ENCODE data around the gene P2RX5. TPM values are rescaled to one million over a fixed set of nuclear protein-coding genes. Genes with fewer than 3 reads are reported as not detected.

Gene P2RX5
- total and polyA plus RNA-seq, 10 of the 15 experiments (the other 5 are each of a cell fraction or from before 2014, with no cell fraction given): 6.9 to 28.8 (median 19.5) TPM

DNA sequence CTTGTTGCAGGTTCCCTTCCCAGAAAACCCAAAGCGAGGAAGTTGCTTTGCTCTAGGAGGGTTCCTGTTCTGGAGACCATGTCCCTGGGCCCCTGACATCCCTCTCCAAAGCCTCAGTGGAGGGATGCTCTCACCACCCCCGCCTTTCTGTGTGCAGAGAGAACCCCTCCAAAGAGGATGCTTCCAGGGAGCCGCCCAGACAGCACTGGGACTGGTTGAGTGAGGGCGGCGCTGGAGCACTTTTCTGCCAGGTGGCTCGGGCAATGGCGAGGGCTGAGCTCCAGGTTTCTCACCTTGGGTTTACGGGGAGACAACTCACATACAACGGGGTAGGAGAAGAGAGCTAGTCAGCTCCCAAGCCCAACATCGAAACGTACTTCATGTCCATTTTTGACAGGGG is 20.1 kb downstream of the P2RX5 start (continued):
- TF ChIP-seq, protein P1, sequence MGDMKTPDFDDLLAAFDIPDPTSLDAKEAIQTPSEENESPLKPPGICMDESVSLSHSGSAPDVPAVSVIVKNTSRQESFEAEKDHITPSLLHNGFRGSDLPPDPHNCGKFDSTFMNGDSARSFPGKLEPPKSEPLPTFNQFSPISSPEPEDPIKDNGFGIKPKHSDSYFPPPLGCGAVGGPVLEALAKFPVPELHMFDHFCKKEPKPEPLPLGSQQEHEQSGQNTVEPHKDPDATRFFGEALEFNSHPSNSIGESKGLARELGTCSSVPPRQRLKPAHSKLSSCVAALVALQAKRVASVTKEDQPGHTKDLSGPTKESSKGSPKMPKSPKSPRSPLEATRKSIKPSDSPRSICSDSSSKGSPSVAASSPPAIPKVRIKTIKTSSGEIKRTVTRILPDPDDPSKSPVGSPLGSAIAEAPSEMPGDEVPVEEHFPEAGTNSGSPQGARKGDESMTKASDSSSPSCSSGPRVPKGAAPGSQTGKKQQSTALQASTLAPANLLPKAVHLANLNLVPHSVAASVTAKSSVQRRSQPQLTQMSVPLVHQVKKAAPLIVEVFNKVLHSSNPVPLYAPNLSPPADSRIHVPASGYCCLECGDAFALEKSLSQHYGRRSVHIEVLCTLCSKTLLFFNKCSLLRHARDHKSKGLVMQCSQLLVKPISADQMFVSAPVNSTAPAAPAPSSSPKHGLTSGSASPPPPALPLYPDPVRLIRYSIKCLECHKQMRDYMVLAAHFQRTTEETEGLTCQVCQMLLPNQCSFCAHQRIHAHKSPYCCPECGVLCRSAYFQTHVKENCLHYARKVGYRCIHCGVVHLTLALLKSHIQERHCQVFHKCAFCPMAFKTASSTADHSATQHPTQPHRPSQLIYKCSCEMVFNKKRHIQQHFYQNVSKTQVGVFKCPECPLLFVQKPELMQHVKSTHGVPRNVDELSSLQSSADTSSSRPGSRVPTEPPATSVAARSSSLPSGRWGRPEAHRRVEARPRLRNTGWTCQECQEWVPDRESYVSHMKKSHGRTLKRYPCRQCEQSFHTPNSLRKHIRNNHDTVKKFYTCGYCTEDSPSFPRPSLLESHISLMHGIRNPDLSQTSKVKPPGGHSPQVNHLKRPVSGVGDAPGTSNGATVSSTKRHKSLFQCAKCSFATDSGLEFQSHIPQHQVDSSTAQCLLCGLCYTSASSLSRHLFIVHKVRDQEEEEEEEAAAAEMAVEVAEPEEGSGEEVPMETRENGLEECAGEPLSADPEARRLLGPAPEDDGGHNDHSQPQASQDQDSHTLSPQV (IDR thresholded peaks at IDR 0.05): no peak
- no peak for TF ChIP-seq POLR2A (IDR thresholded peaks at IDR 0.05; ENCODE audit: low read depth, low read length)

DNA sequence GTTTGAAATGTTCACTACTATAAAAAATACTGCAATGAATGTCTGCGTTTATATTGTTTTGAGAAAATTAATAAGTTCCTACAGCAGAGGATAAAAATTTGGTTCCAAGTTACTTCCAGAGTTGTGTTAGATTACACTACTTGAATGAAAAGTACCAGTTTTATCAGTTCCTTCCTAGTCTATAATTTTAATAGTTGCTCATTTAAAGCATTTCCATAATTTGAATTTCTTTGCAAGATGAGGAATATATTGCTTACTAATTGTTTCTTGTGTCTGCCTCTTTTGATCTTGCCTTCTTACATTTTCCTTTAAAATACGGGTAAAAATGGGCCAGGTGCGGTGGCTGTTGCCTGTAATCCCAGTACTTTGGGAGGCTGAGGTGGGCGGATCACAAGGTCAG is 23.4 kb downstream of the P2RX5 start:
- H3K27ac ChIP-seq (ENCODE audit: control insufficient read depth, insufficient read depth): no peak overlapping the region
- no peak overlapping the region for H3K4me2 ChIP-seq (ENCODE audit: control insufficient read depth, insufficient read depth)
- no TSS peak for BruUV-seq (replicated peaks)
- TF ChIP-seq ZNF384 (IDR thresholded peaks at IDR 0.05; ENCODE audit: borderline replicate concordance, low read depth, low read length): no peak
- TF ChIP-seq, protein P2, sequence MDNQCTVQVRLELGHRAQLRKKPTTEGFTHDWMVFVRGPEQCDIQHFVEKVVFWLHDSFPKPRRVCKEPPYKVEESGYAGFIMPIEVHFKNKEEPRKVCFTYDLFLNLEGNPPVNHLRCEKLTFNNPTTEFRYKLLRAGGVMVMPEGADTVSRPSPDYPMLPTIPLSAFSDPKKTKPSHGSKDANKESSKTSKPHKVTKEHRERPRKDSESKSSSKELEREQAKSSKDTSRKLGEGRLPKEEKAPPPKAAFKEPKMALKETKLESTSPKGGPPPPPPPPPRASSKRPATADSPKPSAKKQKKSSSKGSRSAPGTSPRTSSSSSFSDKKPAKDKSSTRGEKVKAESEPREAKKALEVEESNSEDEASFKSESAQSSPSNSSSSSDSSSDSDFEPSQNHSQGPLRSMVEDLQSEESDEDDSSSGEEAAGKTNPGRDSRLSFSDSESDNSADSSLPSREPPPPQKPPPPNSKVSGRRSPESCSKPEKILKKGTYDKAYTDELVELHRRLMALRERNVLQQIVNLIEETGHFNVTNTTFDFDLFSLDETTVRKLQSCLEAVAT (IDR thresholded peaks at IDR 0.05): no peak
- TF ChIP-seq, protein P3, sequence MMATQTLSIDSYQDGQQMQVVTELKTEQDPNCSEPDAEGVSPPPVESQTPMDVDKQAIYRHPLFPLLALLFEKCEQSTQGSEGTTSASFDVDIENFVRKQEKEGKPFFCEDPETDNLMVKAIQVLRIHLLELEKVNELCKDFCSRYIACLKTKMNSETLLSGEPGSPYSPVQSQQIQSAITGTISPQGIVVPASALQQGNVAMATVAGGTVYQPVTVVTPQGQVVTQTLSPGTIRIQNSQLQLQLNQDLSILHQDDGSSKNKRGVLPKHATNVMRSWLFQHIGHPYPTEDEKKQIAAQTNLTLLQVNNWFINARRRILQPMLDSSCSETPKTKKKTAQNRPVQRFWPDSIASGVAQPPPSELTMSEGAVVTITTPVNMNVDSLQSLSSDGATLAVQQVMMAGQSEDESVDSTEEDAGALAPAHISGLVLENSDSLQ (IDR thresholded peaks at IDR 0.05): no peak
- TF ChIP-seq RUNX3 (IDR thresholded peaks at IDR 0.05; ENCODE audit: low read length): no peak
- CTCF ChIA-PET: interaction anchor here (1.1 kb wide), 1 partner anchor 10 kb away, joined by 6 read pairs; no protein-coding TSS in a partner anchor
- in situ Hi-C loops (cut with MboI) (no loop called here), intact Hi-C loops (cut with micrococcal nuclease; ENCODE audit: unreplicated experiment) (no loop called here)
- H4K20me1 ChIP-seq (ENCODE audit: control insufficient read depth, insufficient read depth): no peaks in the 10 kb centered on the region
- peaks cover 0 to 3% of the 10 kb centered on the region in 2 experiments; a peak in 1 of 4 replicates for H3K36me3 ChIP-seq (ENCODE audit: control insufficient read depth in 2 of 2, insufficient read depth in 2 of 2, low read length in 1 of 2)
- H3K9ac ChIP-seq (ENCODE audit: control insufficient read depth, insufficient read depth, low read length): no peak overlapping the region
- POLR2A ChIA-PET: no interaction called here
- peaks cover 20% of the 10 kb centered on the region for H3K79me2 ChIP-seq (ENCODE audit: control insufficient read depth, insufficient read depth, low read length)
- WGBS (ENCODE audit: insufficient coverage, insufficient replicate concordance, low lambda C conversion rate, missing lambda C conversion rate): 70% methylated on average over 4 of the region's 4 CpGs
- H3K9me3 ChIP-seq (replicated peaks; ENCODE audit: control insufficient read depth, insufficient read depth, low read length): no peaks in the 10 kb centered on the region
- no peak overlapping the region for H3K4me3 ChIP-seq
- SMC1A ChIA-PET (ENCODE audit: uncharacterized antibody, unreplicated experiment): no interaction called here
- H3K27me3 ChIP-seq (replicated peaks in 1 of 2; ENCODE audit: control insufficient read depth in 2 of 2, insufficient read depth in 2 of 2, low read length in 1 of 2): no peaks in the 10 kb centered on the region
- no peak for FAIRE-seq
- no peak for DNase-seq (ENCODE audit: low read depth, low spot score)
- no peak overlapping the region for H2AFZ ChIP-seq (ENCODE audit: control insufficient read depth, low read depth, low read length)
- H3K4me1 ChIP-seq (ENCODE audit: control insufficient read depth, insufficient read depth, low read length): peaks cover 6% of the 10 kb centered on the region
- no peak for ATAC-seq
- RAD21 ChIA-PET (ENCODE audit: unreplicated experiment): no interaction called here
